Stimulated activated CD4-positive, alpha-beta T cell treated with anti-CD3 and anti-CD28 coated beads, Interleukin-12 subunit alpha, Interleukin-12 subunit beta, amount 100 ng/mL, for 48 hours (primary cell): ENCODE measurements around the gene DCDC1.

Source experiments
- DNase-seq, 3 donors: peaks; one replicate each; pipeline ENCODE4 v3.0.0-alpha.2; 2020; ENCODE audit warnings: low read depth in 2 of 3, low spot score in 1 of 3

DCDC1 gene

GRCh38 chr11:30861531-30861930 lies 508.0 kb downstream of the DCDC1 start:
- no peak for DNase-seq

- no peak for DNase-seq
Measured at GRCh38 chr11:30861064-30861463, 508.5 kb downstream of the DCDC1 start.

GRCh38 chr11:30860146-30860545 lies 509.4 kb downstream of the DCDC1 start:
- no peak for DNase-seq

- DNase-seq, result no peak
Measured at GRCh38 chr11:30859669-30860068, 509.9 kb downstream of the DCDC1 start.

GRCh38 chr11:30855383-30856006 lies 514.0 kb downstream of the DCDC1 start:
- no peak for DNase-seq

GRCh38 chr11:30853439-30853838 lies 516.1 kb downstream of the DCDC1 start:
- DNase-seq, result no peak

GRCh38 chr11:30852645-30853044 lies 516.9 kb downstream of the DCDC1 start:
- no peak for DNase-seq

GRCh38 chr11:30852091-30852490 lies 517.4 kb downstream of the DCDC1 start:
- no peak for DNase-seq

GRCh38 chr11:30837252-30837651 lies 532.3 kb downstream of the DCDC1 start:
- DNase-seq, result no peak

- DNase-seq, result no peak
Measured at GRCh38 chr11:30832831-30833230, 536.7 kb downstream of the DCDC1 start.

- no peak for DNase-seq
Measured at GRCh38 chr11:30830681-30831080, 538.9 kb downstream of the DCDC1 start.

- no peak for DNase-seq
Measured at GRCh38 chr11:30826911-30827310, 542.6 kb downstream of the DCDC1 start.

- no peak for DNase-seq
Measured at GRCh38 chr11:30825723-30826122, 543.8 kb downstream of the DCDC1 start.

GRCh38 chr11:30823119-30823518 lies 546.4 kb downstream of the DCDC1 start:
- no peak for DNase-seq

- no peak for DNase-seq
Measured at GRCh38 chr11:30821438-30821965, 548.0 kb downstream of the DCDC1 start.

GRCh38 chr11:30818721-30819120 lies 550.8 kb downstream of the DCDC1 start:
- DNase-seq, result no peak

GRCh38 chr11:30816959-30817880 lies 552.3 kb downstream of the DCDC1 start:
- no peak for DNase-seq

GRCh38 chr11:30815619-30816018 lies 553.9 kb downstream of the DCDC1 start:
- no peak for DNase-seq

- DNase-seq, result no peak
Measured at GRCh38 chr11:30814737-30815136, 554.8 kb downstream of the DCDC1 start.
